Fibroblast of lung (primary cell): ENCODE measurements around the gene ATG5. TPM values are rescaled to one million over a fixed set of nuclear protein-coding genes. Genes with fewer than 3 reads are reported as not detected.

Source experiments
- DNase-seq, 2 donors: peaks; one replicate each; pipeline versions ENCODE4 v3.0.0 to v3.0.0-alpha.2; 2010; ENCODE audit warnings: low read depth in 2 of 2
- H2AFZ ChIP-seq: 2 replicates; pipeline ENCODE4 v1.5.1; 2012; ENCODE audit warnings: low read length, control low read depth, inconsistent platforms
- H3K27ac ChIP-seq: 2 replicates; pipeline ENCODE4 v1.5.1; 2011; ENCODE audit warnings: low read length, control low read depth; ENCODE audit not compliant: insufficient read depth
- H3K27me3 ChIP-seq: 2 replicates; pipeline ENCODE4 v1.5.1; 2011; ENCODE audit warnings: mild to moderate bottlenecking, low read length; ENCODE audit not compliant: control insufficient read depth, insufficient read depth
- H3K36me3 ChIP-seq: 2 replicates; pipeline ENCODE4 v1.5.1; 2011; ENCODE audit warnings: low read length; ENCODE audit not compliant: control insufficient read depth, insufficient read depth
- H3K4me1 ChIP-seq: 2 replicates; pipeline ENCODE4 v1.5.1; 2011; ENCODE audit warnings: low read length; ENCODE audit not compliant: control insufficient read depth, insufficient read depth; ENCODE audit errors: extremely low read depth
- H3K4me2 ChIP-seq: 2 replicates; pipeline ENCODE4 v1.5.1; 2011; ENCODE audit warnings: low read length, control low read depth; ENCODE audit not compliant: insufficient read depth; ENCODE audit errors: extremely low read depth
- H3K4me3 ChIP-seq, 4 experiments: fragments of 200-600 bp in 1 of 4; sonication (generic) in 1 of 4; replicated peaks in 1 of 4; 2 replicates each; pipeline ENCODE4 v1.5.1; 2011 to 2016; ENCODE audit warnings: low read length in 4 of 4, low read depth in 3 of 4, mild to moderate bottlenecking in 3 of 4, control low read depth in 2 of 4, inconsistent platforms in 1 of 4, mixed read lengths in 1 of 4; ENCODE audit not compliant: insufficient read depth in 1 of 4; ENCODE audit errors: control extremely low read depth in 1 of 4
- H3K79me2 ChIP-seq: 2 replicates; pipeline ENCODE4 v1.5.1; 2012; ENCODE audit warnings: mild to moderate bottlenecking, low read length, inconsistent platforms; ENCODE audit not compliant: control insufficient read depth, insufficient read depth
- H3K9ac ChIP-seq: 2 replicates; pipeline ENCODE4 v1.5.1; 2011; ENCODE audit warnings: mild to moderate bottlenecking, low read length, control low read depth; ENCODE audit not compliant: insufficient read depth
- H3K9me3 ChIP-seq: 2 replicates; pipeline ENCODE4 v1.5.1; 2012; ENCODE audit warnings: low read depth, low read length; ENCODE audit not compliant: control insufficient read depth, insufficient read depth
- H4K20me1 ChIP-seq: 2 replicates; pipeline ENCODE4 v1.5.1; 2011; ENCODE audit warnings: low read length; ENCODE audit not compliant: control insufficient read depth, insufficient read depth; ENCODE audit errors: extremely low read depth
- CTCF ChIP-seq, 2 donors: IDR thresholded peaks in 1 of 2; conservative IDR thresholded peaks in 1 of 2; 1 replicate in 1 of 2; 2 replicates in 1 of 2; pipeline ENCODE4 v1.5.1; 2011 to 2012; ENCODE audit warnings: low read length in 2 of 2, control low read depth in 1 of 2, inconsistent platforms in 1 of 2, low read depth in 1 of 2, mild to moderate bottlenecking in 1 of 2
- EZH2 ChIP-seq: IDR thresholded peaks from 2 replicates; pipeline ENCODE4 v1.5.1; 2012; ENCODE audit warnings: low read length, control low read depth, mild to moderate bottlenecking; ENCODE audit errors: missing control alignments
- polyA plus RNA-seq, 2 donors: library from polyadenylated mRNA; depleted of rRNA in 1 of 2; stranded (reverse) in 1 of 2; unstranded in 1 of 2; fragments of >200 nt; gene quantifications; 2 replicates each; pipeline ENCODE4 v1.2.1, GENCODE V29; 2011 to 2012; ENCODE audit warnings: missing spikeins in 1 of 2
- total RNA-seq: library from RNA; depleted of rRNA; stranded (reverse); fragments of >200 nt; gene quantifications from 2 replicates; pipeline ENCODE4 v1.2.1, GENCODE V29; 2014

Gene ATG5
- total and polyA plus RNA-seq, 2 donors (not counting 1 experiment from before 2014, with no cell fraction given): 38.6 to 64.7 TPM

GRCh38 chr6:106185615-106186014, 139.9 kb downstream of the ATG5 start:
- Histone ChIP-seq H3K9ac (no peak overlapping the region), H3K4me3 (no peak overlapping the region), H3K27ac (no peak overlapping the region), H3K79me2 (no peaks in the 10 kb centered on the region), H3K36me3 (no peaks in the 10 kb centered on the region), H3K9me3 (no peaks in the 10 kb centered on the region), H4K20me1 (no peaks in the 10 kb centered on the region), H3K4me1 (peaks cover 6% of the 10 kb centered on the region), H3K4me2 (no peak overlapping the region), H3K27me3 (no peaks in the 10 kb centered on the region), H2AFZ (no peak overlapping the region)
- DNase-seq: no peak
- TF ChIP-seq CTCF (conservative IDR thresholded peaks at IDR 0.05 in 1 of 2, IDR thresholded peaks at IDR 0.05 in 1 of 2; ENCODE audit: low read depth in 1 of 2, low read length in 2 of 2): no peak
- no peak for TF ChIP-seq EZH2

GRCh38 chr6:106184629-106185028, 140.9 kb downstream of the ATG5 start:
- no peaks in the 10 kb centered on the region for H3K79me2 ChIP-seq

GRCh38 chr6:106183430-106183829, 142.1 kb downstream of the ATG5 start:
- no peak for DNase-seq
- Histone ChIP-seq H3K4me3 (no peak overlapping the region), H3K4me1 (peaks cover 6% of the 10 kb centered on the region), H4K20me1 (no peaks in the 10 kb centered on the region), H3K27ac (no peak overlapping the region), H3K9me3 (no peaks in the 10 kb centered on the region), H2AFZ (no peak overlapping the region), H3K79me2 (no peaks in the 10 kb centered on the region), H3K9ac (no peak overlapping the region), H3K36me3 (no peaks in the 10 kb centered on the region), H3K27me3 (no peaks in the 10 kb centered on the region), H3K4me2 (no peak overlapping the region)
- TF ChIP-seq EZH2 (no peak), CTCF (conservative IDR thresholded peaks at IDR 0.05 in 1 of 2, IDR thresholded peaks at IDR 0.05 in 1 of 2; ENCODE audit: low read depth in 1 of 2, low read length in 2 of 2) (no peak)

More at GRCh38 chr6:106184629-106185028, 140.9 kb downstream of the ATG5 start:
- no peak for TF ChIP-seq EZH2
- no peak for TF ChIP-seq CTCF (conservative IDR thresholded peaks at IDR 0.05 in 1 of 2, IDR thresholded peaks at IDR 0.05 in 1 of 2; ENCODE audit: low read depth in 1 of 2, low read length in 2 of 2)
- H3K9me3 ChIP-seq: no peaks in the 10 kb centered on the region
- no peaks in the 10 kb centered on the region for H3K27me3 ChIP-seq
- H2AFZ ChIP-seq: no peak overlapping the region
- no peak overlapping the region for H3K9ac ChIP-seq
- DNase-seq: peak in 1 of 2 donors; percentile 56
- H3K4me2 ChIP-seq: no peak overlapping the region
- no peaks in the 10 kb centered on the region for H3K36me3 ChIP-seq
- no peak overlapping the region for H3K27ac ChIP-seq
- H4K20me1 ChIP-seq: no peaks in the 10 kb centered on the region
- H3K4me3 ChIP-seq: no peak overlapping the region
- H3K4me1 ChIP-seq: peaks cover 6% of the 10 kb centered on the region
